ENCODE measurements around the gene TNIP1.

- TF ChIP-seq CTCF (IDR thresholded peaks at IDR 0.05) = no peak
- no peak for TF ChIP-seq POLR2A (IDR thresholded peaks at IDR 0.05)
- TF ChIP-seq POLR2AphosphoS5 (IDR thresholded peaks at IDR 0.05) = no peak
- TF ChIP-seq EP300 (IDR thresholded peaks at IDR 0.05; ENCODE audit: low read depth) = no peak
Observed at GRCh38 chr5:151077967-151078366, 2.9 kb downstream of the TNIP1 start.

All from transverse colon (tissue), 4 donors.